Activated CD4-positive, alpha-beta T cell treated with anti-CD3 and anti-CD28 coated beads, Interleukin-2, amount 50 U/mL, for 24 hours (primary cell): ENCODE results near the gene RABAC1.
"Not testable (repeated sequence)": the region's sequence is repeated elsewhere in the genome, so short reads cannot be mapped to it uniquely, and the experiment has no call there.

Experiments used
- DNase-seq, 2 donors: peaks; one replicate each; pipeline ENCODE4 v3.0.0-alpha.2; 2020; ENCODE audit warnings: low read depth in 1 of 2, low spot score in 1 of 2

RABAC1 gene

DNA sequence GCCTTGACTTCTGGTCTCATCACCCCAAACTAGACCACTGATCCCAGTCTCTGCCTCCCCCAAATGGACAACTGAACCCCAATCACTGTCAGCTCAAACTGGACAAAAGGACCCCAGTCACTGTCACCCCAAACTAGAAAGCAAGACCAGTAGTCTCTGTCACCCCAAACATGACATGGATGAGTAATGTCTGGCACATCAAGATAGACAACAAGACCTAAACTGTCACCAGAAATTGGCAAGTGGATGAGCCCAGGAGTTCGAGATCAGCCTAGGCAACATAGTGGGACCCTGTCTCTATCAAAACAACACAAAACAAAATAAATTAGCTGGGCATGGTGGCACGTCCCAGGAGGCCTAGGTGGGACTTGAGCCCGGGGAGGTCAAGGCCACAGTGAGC lies 12.0 kb downstream of the RABAC1 start:
- no peak for DNase-seq

DNA sequence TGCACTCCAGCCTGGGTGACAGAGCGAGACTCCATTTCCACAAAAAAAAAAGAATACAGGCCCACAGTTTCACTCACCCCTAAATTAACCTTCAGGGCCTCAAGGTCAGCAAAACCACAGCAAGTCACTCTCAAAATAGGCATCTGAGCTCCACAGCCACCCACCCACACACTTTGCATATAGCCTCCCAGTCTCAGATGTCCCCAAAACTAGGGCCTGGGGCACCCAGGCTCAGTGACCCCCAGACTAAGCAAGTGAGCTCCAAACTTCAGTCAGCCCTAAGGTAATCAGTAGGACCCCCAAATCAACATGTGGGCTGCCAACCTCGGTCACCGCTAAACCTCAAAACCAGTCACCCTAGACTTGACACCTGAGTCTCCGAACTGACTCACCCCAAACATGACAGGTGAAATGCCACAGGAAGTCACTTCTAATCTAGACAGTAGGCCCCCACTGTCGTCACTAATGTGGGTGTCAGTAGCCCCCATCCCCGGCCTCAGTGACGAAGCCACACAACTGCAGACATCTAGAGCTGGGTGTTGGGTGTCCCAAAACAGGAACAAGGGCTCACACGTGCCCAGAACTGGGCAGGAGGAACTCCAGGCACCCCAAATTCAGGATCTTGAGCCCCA lies 13.9 kb downstream of the RABAC1 start:
- peak; percentile 55 to 90 for DNase-seq

DNA sequence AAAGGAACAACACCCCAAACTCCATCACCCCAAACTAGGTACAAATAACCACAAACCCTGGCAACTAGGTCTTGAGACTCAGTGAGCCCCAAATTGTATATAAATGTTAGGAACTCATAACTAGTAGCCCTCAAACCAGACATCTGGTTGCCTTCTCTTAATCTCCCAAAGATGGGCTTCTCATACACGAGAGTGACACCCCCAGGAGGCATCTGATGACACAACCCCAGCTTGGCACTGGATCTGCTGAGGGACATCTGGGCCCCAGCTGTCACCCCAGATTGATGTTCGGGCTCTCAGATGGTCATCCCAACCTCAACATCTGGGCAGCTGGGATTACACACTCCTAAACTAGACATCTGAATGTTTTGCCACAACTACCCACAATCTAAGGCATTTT lies 14.8 kb downstream of the RABAC1 start:
- DNase-seq: no peak

DNA sequence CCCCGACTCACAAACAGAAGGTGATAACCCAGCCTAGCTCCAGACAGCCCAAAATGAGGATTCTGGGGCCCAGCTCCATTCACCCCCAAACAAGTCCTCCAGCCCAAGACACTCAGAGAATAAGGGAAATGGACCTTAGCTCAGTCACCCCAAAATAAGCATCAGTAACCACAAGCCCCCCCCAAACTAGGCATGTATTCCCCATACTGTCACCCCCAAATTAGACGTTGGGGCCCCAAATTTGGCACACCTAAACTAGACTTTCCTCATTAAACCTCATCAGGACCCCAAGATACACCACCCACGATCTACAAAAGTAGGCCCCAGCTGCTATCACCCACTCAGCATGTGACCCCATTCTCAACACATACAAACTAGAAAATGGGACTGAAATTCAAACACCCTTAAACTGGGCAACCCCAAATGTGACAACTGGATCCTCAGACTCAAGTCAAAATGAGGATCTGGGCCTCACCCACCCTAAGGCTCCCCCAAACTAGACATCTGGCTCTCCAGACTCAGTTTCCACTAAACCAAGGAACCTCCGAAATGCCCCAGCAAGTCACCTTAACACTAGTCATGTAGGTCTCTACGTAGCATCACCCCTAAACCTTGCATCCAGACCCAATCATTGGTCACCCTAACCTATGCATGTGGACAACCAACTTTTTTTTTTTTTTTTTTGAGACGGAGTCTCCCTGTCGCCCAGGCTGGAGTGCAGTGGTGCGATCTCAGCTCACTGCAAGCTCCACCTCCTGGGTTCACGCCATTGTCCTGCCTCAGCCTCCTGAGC lies 17.5 kb downstream of the RABAC1 start:
- DNase-seq: no peak

DNA sequence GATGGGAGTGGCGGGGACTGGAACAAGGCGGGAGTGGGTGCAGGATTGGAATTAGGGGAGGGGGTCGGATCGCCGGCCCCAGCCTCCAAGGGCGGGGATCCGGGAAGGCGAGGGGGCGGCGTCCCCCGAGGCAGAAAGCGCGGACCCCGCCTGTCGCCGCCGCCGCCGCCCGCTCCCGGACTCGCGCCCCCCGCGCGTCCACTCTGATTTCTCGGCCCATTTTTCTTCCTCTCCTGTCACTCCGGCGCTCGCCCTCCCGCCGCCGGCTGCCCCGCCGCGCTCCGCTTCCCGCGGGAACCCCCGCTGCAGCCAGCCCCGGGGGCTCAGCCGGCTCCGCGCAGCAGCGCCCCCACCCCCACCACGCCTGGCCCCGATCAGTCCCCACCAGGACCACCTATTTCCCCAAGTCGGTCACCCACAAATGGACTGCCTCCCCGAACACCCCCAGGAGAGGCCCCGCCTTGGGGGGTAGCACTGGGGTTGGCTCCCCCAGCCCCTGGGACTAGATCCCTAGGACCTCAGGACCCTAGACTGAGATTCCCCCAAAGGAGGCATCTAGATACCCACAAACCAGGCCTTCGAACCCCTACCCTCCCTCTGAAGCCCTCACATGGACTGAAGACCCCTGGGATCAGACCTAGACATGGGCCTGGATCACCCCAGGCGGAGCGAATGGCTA lies 18.3 kb downstream of the RABAC1 start:
- no peak for DNase-seq

DNA sequence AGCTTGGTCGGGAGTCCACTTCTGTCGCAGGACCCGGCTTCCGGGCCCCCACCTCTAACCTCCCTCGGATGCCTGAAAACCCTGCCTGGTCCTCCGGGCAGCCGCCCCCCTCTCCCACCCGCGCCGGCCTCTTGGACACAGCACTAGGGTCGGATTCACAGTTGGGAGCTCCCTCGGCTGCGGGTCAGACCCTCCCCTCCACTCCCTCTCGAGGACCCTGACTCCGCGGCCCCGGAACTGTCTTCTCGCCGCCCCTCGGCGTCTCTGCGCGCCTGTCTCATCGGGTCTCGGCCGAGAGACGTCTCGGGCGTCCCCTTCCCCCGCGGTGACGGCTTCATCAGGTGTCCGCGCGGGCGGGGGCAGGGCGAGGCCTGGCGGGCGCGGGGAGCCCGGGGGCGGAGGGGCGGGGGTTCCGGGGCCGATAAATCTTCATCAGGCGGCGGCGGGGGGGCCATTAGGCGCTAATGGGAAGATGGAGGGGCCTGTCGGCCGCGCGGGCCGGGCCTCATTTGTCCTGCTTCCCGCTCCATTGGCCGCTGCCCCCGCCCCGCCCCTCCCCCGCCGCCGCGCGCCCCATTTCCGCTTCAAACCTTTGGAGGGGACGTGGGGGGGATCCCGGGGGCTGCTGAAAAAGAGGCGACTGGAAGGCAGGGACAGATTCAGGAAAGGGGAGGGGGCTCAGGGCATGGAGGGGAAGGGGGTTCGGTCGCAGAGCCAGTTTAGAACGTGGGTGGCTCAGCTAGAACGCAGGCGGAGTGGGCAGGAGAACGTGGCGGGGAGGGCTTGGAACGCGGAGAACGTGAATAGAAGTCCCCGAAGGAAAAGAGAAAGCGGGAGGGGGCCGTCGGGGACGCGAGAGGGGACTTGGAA lies 19.0 kb downstream of the RABAC1 start:
- no peak for DNase-seq

DNA sequence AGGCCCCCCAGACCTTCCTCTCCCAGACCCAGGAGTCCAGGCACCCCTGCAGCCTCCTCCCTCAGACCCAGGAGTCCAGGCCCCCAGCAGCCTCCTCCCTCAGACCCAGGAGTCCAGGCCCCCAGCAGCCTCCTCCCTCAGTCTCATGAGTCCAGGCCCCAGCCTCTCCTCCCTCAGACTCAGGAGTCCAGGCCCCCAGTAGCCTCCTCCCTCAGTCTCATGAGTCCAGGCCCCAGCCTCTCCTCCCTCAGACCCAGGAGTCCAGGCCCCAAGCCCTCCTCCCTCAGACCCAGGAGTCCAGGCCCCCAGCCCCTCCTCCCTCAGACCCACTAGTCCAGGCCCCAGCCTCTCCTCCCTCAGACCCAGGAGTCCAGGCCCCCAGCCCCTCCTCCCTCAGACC lies 19.9 kb downstream of the RABAC1 start:
- not testable (repeated sequence) for DNase-seq

DNA sequence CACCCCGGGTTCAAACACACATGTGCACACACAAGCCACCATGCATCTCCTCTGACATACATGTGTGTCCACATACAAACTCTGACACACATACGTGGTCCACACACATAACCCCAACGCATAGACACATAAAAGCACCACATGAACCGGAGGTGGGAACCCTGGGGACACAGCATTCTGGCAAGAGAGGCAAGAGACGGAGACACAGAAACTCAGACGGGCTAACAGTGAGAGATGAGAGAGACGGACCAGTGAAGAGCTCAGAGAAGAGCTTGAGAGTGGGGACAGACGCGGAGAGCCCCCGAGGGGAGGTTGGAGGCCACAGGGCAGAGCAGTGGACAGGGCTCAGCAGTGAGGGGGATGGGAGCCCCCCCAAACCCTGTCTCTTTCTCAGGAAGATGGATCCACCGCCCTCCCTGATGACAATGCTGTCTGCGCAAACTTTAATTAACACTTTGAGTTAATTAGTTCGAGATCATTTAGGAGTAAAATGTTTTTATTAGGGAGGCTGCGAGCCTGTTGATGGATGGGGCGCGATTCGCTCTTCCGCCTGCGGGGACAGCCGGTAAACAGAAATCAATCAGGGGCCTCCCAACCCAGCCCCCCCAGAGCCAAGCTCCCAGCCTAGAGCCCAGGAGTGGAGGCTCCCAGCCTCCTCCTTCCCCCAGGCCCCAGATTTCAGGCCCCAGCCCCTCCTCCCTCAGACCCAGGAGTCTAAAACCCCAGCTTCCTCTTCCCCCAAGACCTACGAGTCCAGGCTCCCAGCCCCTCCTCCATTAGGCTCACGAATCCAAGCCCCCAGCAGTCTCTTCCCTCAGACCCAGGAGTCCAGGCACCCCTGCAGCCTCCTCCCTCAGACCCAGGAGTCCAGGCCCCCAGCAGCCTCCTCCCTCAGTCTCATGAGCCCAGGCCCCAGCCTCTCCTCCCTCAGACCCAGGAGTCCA lies 21.3 kb downstream of the RABAC1 start:
- no peak for DNase-seq

DNA sequence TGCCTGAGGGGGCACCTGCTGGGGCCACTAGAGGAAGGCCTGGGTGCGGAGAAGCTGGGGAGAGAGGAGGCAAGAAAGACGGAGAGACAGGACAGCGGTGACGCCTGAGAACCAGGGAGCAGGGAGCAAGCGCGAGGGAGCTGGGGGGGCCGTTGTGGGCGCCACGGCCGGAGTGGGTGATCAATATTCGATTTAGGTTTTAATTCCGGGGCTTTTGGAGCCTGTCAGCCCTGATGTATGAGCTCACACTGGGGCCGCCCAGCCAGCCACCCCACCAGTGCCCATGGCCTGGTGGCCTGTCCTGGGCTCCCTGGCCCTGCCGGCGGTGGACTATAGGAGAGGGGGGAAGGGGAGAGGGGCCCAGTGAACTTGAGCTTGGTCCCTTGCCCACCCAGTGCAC lies 22.2 kb downstream of the RABAC1 start:
- DNase-seq: no peak

DNA sequence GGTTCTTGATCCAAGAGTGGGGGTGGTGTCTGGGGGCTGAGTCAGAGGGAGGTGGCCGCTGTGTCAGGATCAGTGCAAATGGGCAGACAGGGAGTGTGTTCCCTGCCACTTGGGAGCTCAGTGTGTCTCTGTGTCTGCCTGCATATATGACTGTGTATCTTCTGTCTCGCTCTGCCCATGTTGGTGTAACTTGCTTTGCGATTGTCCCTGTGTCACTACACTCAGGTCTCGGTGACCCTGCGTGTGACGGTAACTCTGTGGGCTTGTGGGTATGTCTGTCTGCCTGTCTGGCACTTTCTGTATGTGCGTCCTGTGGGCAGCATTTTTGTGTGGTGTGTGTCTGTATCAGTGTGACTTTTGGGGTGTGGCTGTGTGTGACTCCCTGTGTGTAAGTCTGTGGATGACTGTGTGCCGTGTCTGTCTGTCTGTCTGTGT lies 22.7 kb downstream of the RABAC1 start:
- DNase-seq: no peak

DNA sequence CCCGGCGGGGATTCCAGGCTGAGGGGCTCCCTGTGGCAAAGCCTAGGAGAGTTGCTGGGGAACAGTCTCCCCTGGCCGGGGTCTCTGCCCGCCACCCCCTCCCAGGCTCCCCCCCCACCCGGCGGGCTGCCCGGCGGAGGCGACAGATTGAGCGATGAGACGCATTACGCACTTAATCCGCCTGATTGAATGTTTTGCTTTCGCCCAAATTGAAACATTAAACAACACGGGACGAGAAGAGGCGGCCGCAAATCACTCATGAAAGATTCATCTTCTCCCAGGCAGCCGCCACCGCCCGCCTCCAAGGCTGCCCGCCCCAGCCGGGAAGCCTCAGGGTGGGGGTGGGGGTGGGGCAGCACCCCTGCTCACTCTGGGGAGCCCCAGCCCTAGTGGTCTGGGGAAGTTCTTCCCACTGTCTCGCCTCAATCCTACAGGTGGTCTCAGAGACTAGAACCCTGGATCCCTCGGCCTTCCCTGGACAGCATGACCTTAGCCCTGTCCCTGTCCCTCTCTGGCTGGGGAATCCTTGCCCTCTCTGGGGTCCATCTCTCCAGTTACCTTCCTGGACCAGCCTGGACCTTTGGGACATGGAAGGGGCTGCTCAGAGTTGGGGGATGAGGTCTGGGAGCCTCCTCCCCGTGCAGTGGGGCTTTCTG lies 23.2 kb downstream of the RABAC1 start:
- no peak for DNase-seq

DNA sequence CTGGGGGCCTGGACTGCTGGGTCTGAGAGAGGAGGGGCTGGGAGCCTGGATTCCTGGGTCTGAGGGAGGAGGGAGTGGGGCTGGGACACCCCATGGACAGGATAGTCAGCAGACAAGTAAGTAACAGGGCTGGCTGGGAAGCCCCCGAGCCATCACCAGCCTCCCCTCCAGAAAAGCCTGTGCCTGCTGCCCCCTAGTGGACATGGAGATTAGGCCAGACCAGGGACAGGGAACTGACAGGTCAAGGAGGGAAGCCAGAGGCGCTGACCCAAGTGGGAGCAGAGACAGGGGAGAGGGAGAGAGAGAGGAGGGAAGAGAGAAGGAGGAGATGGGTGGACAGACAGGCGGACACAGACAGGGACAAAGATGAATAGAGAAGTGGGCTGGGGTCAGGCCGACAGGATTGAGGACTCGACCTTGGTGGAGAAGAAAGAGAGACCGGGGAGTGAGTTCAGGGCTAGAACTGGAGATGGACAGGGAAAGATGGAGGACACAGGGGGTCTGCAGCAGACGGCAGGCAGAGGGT lies 24.2 kb downstream of the RABAC1 start:
- peak; percentile 56 to 63 for DNase-seq

DNA sequence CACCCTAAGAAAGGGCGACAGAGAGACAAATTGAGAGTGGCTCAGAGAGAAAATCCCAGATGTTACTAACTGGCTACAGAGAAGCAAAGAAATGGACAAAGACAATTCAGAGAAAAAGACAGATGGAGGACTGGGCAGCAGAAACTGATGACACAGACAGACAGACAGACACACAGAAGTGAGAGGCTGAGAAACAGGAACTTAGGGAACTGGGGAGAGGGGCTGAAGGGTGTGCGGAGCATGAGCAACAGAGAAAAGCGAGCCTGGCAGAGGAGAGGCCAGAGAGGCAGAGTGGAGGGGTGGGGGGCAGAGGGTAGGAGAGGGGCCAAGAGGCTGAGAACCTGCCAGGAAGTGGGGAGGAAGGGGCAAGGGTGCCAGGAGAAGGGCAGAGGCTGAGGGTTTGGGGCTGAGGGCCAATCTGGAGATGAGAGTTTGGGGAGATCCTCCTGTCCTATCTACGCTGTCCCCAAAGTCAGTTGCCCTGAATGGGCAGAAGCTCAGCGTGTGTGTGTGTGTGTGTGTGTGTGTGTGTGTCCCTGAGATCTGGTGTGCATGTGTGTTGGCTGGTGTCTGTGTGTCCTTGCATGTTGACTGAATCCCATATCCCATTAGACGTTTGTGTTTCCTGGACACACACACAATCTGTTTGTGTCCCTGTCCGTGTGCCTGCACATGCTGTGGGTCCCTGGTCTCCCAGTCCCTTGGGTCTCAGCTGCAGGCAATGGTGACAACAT lies 25.3 kb downstream of the RABAC1 start:
- no peak for DNase-seq

DNA sequence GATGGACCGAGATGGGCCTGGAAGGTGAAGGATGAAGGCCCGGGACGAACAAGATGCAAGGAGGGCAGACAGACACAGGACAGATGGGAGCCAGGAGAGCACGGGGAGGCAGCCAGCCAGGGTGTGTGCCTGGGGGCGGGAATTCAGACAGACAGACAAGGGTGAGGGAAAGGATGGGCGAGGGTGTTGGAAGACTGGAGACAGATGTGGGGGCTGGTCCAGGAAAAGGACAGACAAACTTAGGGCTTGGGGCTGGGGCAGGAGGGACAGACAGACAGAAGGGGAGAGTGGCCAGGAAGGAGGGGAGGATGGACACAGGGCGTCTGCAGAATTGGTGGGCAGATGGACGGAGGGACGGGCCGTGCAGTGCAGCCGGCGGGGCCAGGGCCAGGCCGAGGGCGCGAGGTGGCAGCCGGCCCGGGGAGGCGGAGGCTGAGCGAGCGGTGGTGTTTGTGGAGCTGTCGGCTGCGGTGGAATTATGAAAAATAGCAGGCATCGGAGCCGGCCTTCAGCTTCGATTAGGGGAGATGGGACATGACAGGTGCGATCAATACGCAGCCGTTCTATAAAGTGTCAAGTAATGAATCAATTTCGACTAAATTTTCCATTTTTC lies 26.3 kb downstream of the RABAC1 start:
- no peak for DNase-seq

DNA sequence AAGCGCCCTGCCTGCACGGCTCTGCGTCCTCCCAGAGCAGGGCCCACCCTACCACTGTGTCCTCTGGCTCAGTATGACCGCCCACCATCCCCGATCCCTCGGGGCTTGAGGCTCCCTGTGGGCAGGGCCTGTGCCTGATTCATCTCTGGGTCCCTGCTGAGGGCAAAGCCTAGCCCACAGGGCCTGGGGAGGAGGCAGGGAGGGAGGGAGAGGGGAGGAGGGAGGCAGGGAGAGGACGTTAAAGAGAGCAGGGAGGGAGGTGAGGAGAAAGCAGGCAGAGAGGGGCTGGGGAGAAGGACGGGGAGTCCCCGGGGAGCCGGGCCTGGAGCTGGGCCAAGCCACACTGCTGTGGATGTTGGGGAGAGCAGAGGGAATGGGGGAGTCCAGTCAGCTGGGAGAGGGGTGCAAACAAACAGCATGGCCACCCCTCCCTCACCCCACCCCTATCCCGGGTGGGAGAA lies 26.8 kb downstream of the RABAC1 start:
- no peak for DNase-seq

DNA sequence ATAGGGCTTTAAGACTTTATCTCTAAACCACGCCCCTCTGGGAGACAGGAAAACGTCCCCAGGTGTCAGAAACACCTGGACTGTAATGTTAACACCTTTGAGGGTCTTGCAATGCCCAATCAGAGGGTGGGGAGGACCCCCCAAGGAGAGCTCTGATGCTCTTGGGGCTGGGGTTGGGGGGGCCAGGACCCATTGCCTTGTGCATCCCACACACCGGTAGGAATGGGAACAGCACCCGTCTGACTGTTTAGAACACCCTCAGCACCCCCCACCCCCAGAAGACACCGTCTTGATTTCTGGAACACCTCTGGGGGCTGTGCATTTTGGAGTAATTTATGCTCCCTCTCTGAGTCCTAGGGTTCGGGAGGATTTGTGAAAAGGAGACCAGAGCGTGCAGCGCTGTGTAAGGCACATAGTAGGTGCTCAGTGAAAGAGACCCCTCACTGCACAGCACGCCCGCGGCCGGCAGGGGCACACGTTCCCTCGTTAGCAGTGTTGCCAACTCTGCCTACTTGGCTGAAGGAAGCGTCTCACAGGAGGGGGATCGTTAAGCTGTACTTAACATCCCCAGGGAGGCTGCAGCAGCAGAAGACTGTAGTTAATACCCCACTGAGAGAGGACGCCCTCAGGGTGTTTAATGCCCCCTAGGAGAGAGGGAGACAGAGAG lies 28.1 kb downstream of the RABAC1 start:
- DNase-seq: no peak

DNA sequence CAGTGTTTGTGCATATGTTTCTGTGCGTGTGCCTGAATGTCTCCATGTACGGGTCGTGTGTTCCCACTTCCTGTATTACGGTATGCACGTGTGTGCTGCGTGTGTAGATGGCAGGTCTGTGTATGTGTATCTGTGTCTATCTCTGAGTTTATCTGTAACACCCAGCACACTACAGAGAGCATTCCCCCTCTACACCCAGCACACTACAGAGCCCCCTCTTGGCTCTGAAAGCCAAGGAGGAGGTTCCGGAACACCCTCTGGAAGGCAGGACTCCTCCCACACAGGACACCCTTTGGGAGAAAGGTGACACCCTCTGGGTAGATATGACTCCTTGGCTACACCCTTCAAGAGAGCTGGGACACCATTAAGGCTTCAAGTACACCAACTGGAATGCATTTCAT lies 28.8 kb downstream of the RABAC1 start:
- DNase-seq: no peak
